HUES48 (cell line): Measurements from ENCODE around the gene ADGRB3.
A peak's percentile ranks its signal among the peaks of the same experiment; 100 is the strongest.

ENCODE experiments used
- H3K27ac ChIP-seq: one replicate; pipeline ENCODE4 v1.7.0; 2013; ENCODE audit warnings: low read depth, low read length, inconsistent platforms
- H3K27me3 ChIP-seq: 2 replicates; pipeline ENCODE4 v1.6.1; 2013; ENCODE audit warnings: mild to moderate bottlenecking, low read length; ENCODE audit not compliant: control insufficient read depth, insufficient read depth
- H3K36me3 ChIP-seq: 2 replicates; pipeline ENCODE4 v1.6.1; 2013; ENCODE audit warnings: low read length; ENCODE audit not compliant: control insufficient read depth, insufficient read depth
- H3K4me1 ChIP-seq: 2 replicates; pipeline ENCODE4 v1.6.1; 2013; ENCODE audit warnings: mild to moderate bottlenecking, low read length; ENCODE audit not compliant: control insufficient read depth, insufficient read depth
- H3K4me3 ChIP-seq: 2 replicates; pipeline ENCODE4 v1.5.1; 2013; ENCODE audit warnings: mild to moderate bottlenecking, low read depth, low read length
- H3K9ac ChIP-seq: 2 replicates; pipeline ENCODE4 v1.6.1; 2013; ENCODE audit warnings: mild to moderate bottlenecking, low read depth, low read length, moderate library complexity
- H3K9me3 ChIP-seq: 2 replicates; pipeline ENCODE4 v1.6.1; 2013; ENCODE audit warnings: low read length; ENCODE audit not compliant: control insufficient read depth, insufficient read depth

Gene ADGRB3

GRCh38 chr6:69232008-69232407 is 596.9 kb downstream of the ADGRB3 start:
- Histone ChIP-seq H3K4me1 (peaks cover 23% of the 10 kb centered on the region; the same call in 1 of the 2 replicates), H3K27me3 (no peaks in the 10 kb centered on the region; the same call in 1 of the 2 replicates), H3K9ac (no peak overlapping the region), H3K4me3 (no peak overlapping the region), H3K36me3 (no peaks in the 10 kb centered on the region), H3K9me3 (no peaks in the 10 kb centered on the region), H3K27ac (no peak overlapping the region)

- H3K9me3 ChIP-seq: no peaks in the 10 kb centered on the region
- H3K4me3 ChIP-seq: peak overlapping the region; percentile 54
- H3K9ac ChIP-seq: no peak overlapping the region
- no peaks in the 10 kb centered on the region; the same call in 1 of the 2 replicates for H3K27me3 ChIP-seq
- H3K4me1 ChIP-seq: peaks cover 23% of the 10 kb centered on the region; the same call in 1 of the 2 replicates
- H3K27ac ChIP-seq: no peak overlapping the region
- H3K36me3 ChIP-seq: no peaks in the 10 kb centered on the region
These were observed 597.4 kb downstream of the ADGRB3 start for GRCh38 chr6:69232496-69232895.

GRCh38 chr6:69232911-69233448 is 597.9 kb downstream of the ADGRB3 start:
- H3K9me3 ChIP-seq: no peaks in the 10 kb centered on the region
- no peak overlapping the region for H3K9ac ChIP-seq
- H3K4me1 ChIP-seq: peaks cover 23% of the 10 kb centered on the region; the same call in 1 of the 2 replicates
- H3K4me3 ChIP-seq: peak overlapping the region; percentile 54
- H3K36me3 ChIP-seq: no peaks in the 10 kb centered on the region
- no peak overlapping the region for H3K27ac ChIP-seq
- no peaks in the 10 kb centered on the region; the same call in 1 of the 2 replicates for H3K27me3 ChIP-seq

DNA sequence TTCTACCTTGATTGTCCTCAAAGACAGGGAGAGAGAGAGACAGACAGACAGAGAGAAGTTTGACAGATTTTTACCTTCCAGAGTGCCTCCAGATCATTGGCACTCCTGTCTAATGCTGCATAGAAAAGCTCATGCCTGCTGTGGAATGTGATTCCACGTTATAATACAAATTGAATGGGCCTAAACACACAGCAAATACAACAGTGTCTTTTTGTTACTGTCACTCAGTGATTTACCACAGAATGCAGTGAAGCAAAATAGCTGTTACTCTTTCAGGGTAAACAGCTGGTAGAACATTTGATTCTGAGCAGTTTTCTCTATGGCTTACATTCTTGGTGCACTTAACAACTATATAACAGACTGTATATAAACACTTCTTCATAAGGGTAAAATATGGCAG is 603.0 kb downstream of the ADGRB3 start:
- no peaks in the 10 kb centered on the region for H3K27me3 ChIP-seq
- H3K36me3 ChIP-seq: no peaks in the 10 kb centered on the region
- H3K27ac ChIP-seq: no peak overlapping the region
- H3K9me3 ChIP-seq: no peaks in the 10 kb centered on the region
- no peak overlapping the region for H3K9ac ChIP-seq
- peaks cover 12% of the 10 kb centered on the region; the same call in 1 of the 2 replicates for H3K4me1 ChIP-seq
- H3K4me3 ChIP-seq: no peak overlapping the region

GRCh38 chr6:69246983-69247382 is 611.9 kb downstream of the ADGRB3 start:
- Histone ChIP-seq H3K4me3 (no peak overlapping the region), H3K9me3 (no peaks in the 10 kb centered on the region), H3K27ac (no peak overlapping the region), H3K9ac (no peak overlapping the region), H3K4me1 (no peaks in the 10 kb centered on the region), H3K27me3 (no peaks in the 10 kb centered on the region), H3K36me3 (no peaks in the 10 kb centered on the region)

- Histone ChIP-seq H3K4me3 (no peak overlapping the region), H3K9ac (no peak overlapping the region), H3K4me1 (no peaks in the 10 kb centered on the region), H3K9me3 (no peaks in the 10 kb centered on the region), H3K27me3 (no peaks in the 10 kb centered on the region), H3K36me3 (no peaks in the 10 kb centered on the region), H3K27ac (no peak overlapping the region)
These were observed 625.9 kb downstream of the ADGRB3 start for GRCh38 chr6:69261010-69261409.

DNA sequence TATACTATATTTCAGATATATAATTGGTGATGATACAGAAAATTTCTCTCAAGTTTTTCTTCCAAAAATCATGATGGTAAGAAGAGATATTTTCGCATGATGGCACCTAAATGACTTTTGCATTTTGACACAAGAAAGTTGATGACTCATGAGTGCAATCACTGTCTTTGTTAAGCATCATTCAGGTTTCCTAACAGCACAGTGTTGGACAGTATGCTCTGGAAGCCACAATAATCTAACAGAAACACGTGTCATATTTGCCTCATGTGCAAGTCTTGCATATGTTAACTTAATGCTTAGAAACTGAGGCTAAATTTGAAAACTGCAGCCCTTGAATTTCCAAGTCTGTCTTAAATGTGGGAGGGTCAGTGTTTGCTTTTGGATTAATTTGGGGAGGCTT is 628.2 kb downstream of the ADGRB3 start:
- no peak overlapping the region for H3K27ac ChIP-seq
- no peak overlapping the region for H3K9ac ChIP-seq
- no peaks in the 10 kb centered on the region for H3K9me3 ChIP-seq
- H3K36me3 ChIP-seq: no peaks in the 10 kb centered on the region
- H3K27me3 ChIP-seq: no peaks in the 10 kb centered on the region
- no peak overlapping the region for H3K4me3 ChIP-seq
- no peaks in the 10 kb centered on the region for H3K4me1 ChIP-seq

- Histone ChIP-seq H3K4me1 (no peaks in the 10 kb centered on the region), H3K4me3 (no peak overlapping the region), H3K36me3 (no peaks in the 10 kb centered on the region), H3K27me3 (no peaks in the 10 kb centered on the region), H3K9me3 (no peaks in the 10 kb centered on the region), H3K9ac (no peak overlapping the region), H3K27ac (no peak overlapping the region)
These were observed 630.0 kb downstream of the ADGRB3 start for GRCh38 chr6:69265090-69265489.

DNA sequence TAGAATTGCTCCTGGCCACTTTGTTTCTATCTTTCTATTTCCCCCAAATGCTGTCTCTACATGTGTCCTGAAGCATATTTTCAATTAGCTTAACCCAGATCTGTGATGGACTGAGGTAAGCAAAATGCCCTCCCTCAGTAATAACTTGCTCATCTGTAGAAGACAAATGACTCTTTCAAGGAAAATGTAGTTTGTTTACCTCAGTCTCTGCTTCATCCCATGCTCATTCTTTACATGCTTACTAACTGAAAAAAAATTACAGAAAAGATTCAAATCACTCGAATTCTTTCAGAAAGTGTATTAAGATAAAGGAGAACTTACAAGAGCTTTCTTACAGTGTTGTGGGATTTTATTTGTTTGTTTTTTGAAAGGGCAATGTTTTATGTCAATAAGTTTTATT is 630.6 kb downstream of the ADGRB3 start:
- H3K36me3 ChIP-seq: no peaks in the 10 kb centered on the region
- H3K27me3 ChIP-seq: no peaks in the 10 kb centered on the region
- H3K27ac ChIP-seq: no peak overlapping the region
- H3K4me1 ChIP-seq: no peaks in the 10 kb centered on the region
- H3K9ac ChIP-seq: no peak overlapping the region
- H3K9me3 ChIP-seq: no peaks in the 10 kb centered on the region
- H3K4me3 ChIP-seq: no peak overlapping the region

DNA sequence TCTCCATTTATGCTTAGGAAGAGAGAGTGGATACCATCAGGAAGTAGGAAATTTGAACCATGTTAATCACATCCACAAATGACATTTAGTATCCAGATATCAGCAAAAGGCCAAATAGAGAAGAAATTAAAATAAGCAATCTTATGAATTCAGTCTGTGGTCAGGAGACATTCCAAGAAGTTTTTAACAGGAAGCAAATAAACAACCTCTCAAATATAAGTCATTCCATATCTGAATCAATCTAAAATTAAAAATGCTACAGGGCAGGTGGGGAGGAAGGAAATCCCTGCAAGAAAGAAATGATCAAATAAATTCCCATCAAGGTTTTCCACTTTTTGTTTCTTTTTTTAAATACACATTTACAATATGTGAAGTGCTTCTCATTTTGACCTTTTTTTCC is 641.1 kb downstream of the ADGRB3 start:
- no peaks in the 10 kb centered on the region for H3K36me3 ChIP-seq

GRCh38 chr6:69279805-69280204 is 644.7 kb downstream of the ADGRB3 start:
- Histone ChIP-seq H3K27ac (no peak overlapping the region), H3K36me3 (no peaks in the 10 kb centered on the region), H3K9me3 (no peaks in the 10 kb centered on the region), H3K4me1 (peaks cover 14% of the 10 kb centered on the region), H3K4me3 (no peak overlapping the region), H3K27me3 (no peaks in the 10 kb centered on the region), H3K9ac (no peak overlapping the region)

More for the DNA sequence above, 641.1 kb downstream of the ADGRB3 start:
- no peaks in the 10 kb centered on the region for H3K9me3 ChIP-seq
- no peak overlapping the region for H3K4me3 ChIP-seq
- H3K9ac ChIP-seq: no peak overlapping the region
- H3K27ac ChIP-seq: no peak overlapping the region
- no peaks in the 10 kb centered on the region for H3K4me1 ChIP-seq
- no peaks in the 10 kb centered on the region for H3K27me3 ChIP-seq
